ENCODE data around the gene NCAPG2.

The NCAPG2 gene

DNA sequence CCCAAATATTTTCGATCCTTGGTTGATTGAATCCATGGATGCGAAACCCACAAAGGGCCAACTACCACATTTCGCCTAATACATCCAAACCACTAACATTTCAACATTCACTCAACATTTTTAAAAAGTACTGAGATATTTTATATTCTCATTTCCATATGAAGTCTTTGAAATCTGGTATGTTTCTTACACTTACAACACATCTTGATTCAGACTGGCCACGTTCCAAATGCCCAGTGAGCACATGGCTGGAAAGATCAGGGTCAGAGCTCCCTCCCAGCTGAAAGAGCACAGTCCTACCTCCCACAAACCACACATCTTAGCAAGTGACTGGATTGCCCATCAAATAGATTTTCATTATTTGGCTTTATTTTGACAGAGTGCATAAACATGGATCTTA, 18.9 kb downstream of the NCAPG2 start:
- no peak overlapping the region for H3K27ac ChIP-seq
- TF ChIP-seq, protein P1, sequence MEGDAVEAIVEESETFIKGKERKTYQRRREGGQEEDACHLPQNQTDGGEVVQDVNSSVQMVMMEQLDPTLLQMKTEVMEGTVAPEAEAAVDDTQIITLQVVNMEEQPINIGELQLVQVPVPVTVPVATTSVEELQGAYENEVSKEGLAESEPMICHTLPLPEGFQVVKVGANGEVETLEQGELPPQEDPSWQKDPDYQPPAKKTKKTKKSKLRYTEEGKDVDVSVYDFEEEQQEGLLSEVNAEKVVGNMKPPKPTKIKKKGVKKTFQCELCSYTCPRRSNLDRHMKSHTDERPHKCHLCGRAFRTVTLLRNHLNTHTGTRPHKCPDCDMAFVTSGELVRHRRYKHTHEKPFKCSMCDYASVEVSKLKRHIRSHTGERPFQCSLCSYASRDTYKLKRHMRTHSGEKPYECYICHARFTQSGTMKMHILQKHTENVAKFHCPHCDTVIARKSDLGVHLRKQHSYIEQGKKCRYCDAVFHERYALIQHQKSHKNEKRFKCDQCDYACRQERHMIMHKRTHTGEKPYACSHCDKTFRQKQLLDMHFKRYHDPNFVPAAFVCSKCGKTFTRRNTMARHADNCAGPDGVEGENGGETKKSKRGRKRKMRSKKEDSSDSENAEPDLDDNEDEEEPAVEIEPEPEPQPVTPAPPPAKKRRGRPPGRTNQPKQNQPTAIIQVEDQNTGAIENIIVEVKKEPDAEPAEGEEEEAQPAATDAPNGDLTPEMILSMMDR (IDR thresholded peaks at IDR 0.05), result no peak
- no peak for TF ChIP-seq ZFX (IDR thresholded peaks at IDR 0.05; ENCODE audit: borderline replicate concordance)

DNA sequence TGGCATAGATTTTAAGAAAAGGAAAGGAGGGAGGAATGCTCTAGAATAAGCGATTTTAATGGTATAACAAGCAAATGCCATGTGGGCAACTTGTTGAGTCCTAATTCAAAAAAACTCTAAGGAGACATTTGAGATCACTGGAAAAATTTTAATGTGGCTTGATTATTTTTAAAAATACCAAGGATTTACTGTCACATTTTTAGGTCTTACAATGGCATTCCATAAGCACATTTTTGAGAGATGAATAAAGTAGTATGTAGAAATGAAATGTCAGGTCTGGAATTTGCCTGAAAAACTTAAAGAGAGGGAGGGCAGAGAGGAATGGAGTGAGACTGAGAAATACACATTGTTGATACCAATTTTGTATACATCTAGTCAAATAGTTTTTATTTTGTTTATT, 20.3 kb downstream of the NCAPG2 start:
- TF ChIP-seq, protein P1 (IDR thresholded peaks at IDR 0.05), result no peak
- no peak for TF ChIP-seq ZFX (IDR thresholded peaks at IDR 0.05; ENCODE audit: borderline replicate concordance)

DNA sequence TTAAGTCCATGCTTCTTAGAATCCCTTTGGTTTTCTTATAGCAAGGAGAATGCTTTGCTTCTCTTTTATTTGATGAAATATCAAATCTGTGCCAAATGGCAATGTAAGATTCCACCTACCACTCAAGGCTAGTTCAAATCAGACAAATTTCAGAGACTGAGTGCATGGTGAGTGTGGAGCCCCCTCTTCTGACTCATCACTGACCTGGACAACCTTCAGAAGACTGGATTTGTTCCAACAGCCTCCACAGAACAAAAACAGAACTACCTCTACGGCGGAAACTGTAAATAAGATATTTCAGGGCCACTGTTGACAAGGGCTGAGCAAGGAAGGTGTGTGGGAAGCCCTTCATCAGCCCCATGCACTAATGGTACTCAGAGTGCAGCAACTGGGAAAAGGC, 21.1 kb downstream of the NCAPG2 start:
- TF ChIP-seq ZFX (IDR thresholded peaks at IDR 0.05; ENCODE audit: borderline replicate concordance), result no peak
- TF ChIP-seq, protein P1 (IDR thresholded peaks at IDR 0.05), result no peak
- no peak overlapping the region for H3K27ac ChIP-seq

More for the DNA sequence above, 20.3 kb downstream of the NCAPG2 start:
- H3K27ac ChIP-seq, result no peak overlapping the region

DNA sequence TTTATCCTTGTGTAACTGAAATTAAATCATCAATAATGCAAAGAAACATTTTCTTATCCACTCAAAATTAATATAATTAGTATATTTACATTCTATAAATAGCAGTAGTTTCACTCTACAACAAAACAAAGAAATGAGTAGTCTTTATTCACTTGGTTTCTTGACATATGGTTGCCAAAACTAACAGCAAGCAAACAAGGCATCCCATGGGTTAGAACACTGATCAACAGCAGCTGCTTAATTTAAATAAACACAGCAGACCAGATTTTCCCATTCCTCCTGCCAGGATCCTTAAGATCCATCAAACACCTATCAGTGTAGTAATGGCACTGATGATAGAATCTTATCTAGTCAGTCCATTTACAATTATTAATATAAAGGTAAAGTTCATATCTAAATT, 22.1 kb downstream of the NCAPG2 start:
- TF ChIP-seq ZFX (IDR thresholded peaks at IDR 0.05; ENCODE audit: borderline replicate concordance), result no peak
- TF ChIP-seq, protein P1 (IDR thresholded peaks at IDR 0.05), result no peak
- no peak overlapping the region for H3K27ac ChIP-seq

DNA sequence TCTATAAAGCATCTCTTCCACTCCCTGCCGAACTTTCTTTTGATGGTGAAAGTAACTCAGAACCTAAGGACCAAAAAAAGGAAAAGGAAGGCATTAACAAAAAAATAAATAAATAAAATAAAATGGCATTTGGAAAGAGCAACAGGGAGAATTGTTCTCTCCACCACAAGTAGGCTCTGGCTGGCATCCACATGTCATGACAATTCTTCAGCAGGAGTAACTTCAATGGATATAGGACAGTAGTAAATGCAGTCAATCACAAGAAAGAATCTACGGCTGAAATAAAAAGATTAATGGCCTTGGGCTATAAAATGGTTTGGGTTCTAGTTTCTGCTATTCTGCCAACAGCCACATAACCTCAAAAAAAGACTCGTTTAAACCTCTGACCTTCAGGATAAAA, 23.9 kb downstream of the NCAPG2 start:
- TF ChIP-seq ZFX (IDR thresholded peaks at IDR 0.05; ENCODE audit: borderline replicate concordance), result no peak
- TF ChIP-seq, protein P1 (IDR thresholded peaks at IDR 0.05), result no peak
- H3K27ac ChIP-seq, result no peak overlapping the region

DNA sequence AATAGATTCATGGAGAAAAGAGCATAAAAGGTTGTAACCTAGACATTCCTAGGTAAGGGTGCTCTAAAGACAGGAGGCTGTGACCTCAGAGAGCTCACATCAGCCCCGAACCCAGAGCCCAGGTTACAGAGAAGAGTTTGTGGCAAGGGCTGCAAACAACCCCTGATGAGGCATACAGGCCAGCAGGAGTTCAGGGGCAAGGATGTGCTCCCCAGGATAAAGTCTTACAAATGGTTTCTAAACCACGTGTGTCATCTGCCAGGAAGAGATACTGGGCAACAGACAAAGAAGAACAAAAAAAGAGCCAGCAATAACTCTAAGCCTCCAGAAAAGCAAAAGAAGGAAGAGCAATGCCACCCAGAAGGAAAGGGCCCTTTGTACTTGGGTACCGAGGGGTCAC, 27.7 kb downstream of the NCAPG2 start:
- TF ChIP-seq ZFX (IDR thresholded peaks at IDR 0.05; ENCODE audit: borderline replicate concordance), result no peak
- TF ChIP-seq, protein P1 (IDR thresholded peaks at IDR 0.05), result no peak
- no peak overlapping the region for H3K27ac ChIP-seq

DNA sequence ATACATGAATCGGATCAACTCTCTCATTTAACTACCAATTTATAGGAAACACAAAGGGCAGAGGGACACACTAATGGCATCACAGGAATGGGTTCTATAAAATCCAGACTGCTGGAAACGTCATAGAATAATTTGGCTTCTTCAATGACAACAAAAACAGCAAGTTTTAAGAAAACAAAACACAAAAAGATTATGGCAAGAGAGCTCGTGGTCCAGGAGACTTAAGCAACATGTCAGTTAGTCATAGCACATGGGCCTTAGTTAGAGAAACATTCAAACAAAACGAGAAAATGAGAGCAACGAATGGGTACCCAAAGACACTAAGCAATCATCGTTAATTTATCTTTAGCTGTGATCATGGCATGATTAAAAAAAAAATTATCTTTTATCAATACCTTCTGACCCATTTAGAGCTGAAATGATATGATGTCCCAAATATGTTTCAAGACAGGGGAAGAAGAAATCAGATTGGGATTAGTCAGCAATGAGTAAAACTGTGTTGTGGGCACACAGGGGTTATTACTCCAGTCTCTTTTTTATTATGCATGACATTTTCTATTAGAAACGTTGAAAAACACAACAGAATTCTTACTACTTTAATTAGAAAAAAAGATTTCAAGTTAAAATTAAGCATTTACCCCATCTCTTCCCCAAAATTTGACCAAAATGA, 28.3 kb downstream of the NCAPG2 start:
- TF ChIP-seq ZFX (IDR thresholded peaks at IDR 0.05; ENCODE audit: borderline replicate concordance), result no peak
- TF ChIP-seq, protein P1 (IDR thresholded peaks at IDR 0.05), result no peak
- no peak overlapping the region for H3K27ac ChIP-seq

Data from 22Rv1 (cell line).